H1 (cell line): ENCODE measurements around the gene RANBP9.

ENCODE experiments used
- CHD1 ChIP-seq: IDR thresholded peaks from 2 replicates; pipeline ENCODE4 v1.6.1; 2012; ENCODE audit warnings: low read depth, low read length, improper control_type of control experiment
- CHD2 ChIP-seq: IDR thresholded peaks from 2 replicates; pipeline ENCODE4 v1.6.1; 2012; ENCODE audit warnings: low read length, improper control_type of control experiment
- EZH2 ChIP-seq: fragments of 200-600 bp; sonication (generic); IDR thresholded peaks from 2 replicates; pipeline ENCODE4 v1.7.1; 2012; ENCODE audit warnings: low read depth, mild to moderate bottlenecking, moderate library complexity, low read length, inconsistent platforms; ENCODE audit not compliant: severe bottlenecking
- RXRA ChIP-seq: IDR thresholded peaks from 2 replicates; pipeline ENCODE4 v1.6.1; 2011; ENCODE audit warnings: low read depth, mild to moderate bottlenecking, low read length, moderate library complexity; ENCODE audit not compliant: insufficient read depth
- SP1 ChIP-seq: IDR thresholded peaks from 2 replicates; pipeline ENCODE4 v1.6.1; 2011; ENCODE audit warnings: low read depth, low read length
- TAF1 ChIP-seq: IDR thresholded peaks from 2 replicates; pipeline ENCODE4 v1.6.1; 2011; ENCODE audit warnings: mild to moderate bottlenecking, low read depth, low read length
- TF ChIP-seq, protein P1 (sequence below), 3 experiments: IDR thresholded peaks; 1 replicate in 2 of 3; 2 replicates in 1 of 3; pipeline versions ENCODE4 v1.5.1 to v1.6.1; 2011; ENCODE audit warnings: low read length in 3 of 3, mild to moderate bottlenecking in 3 of 3, inconsistent platforms in 2 of 3, low read depth in 1 of 3, moderate library complexity in 1 of 3; ENCODE audit not compliant: insufficient read depth in 1 of 3; ENCODE audit errors: control extremely low read depth in 1 of 3
- TF ChIP-seq, protein P2 (sequence below): IDR thresholded peaks from 2 replicates; pipeline ENCODE4 v1.6.1; 2012; ENCODE audit warnings: inconsistent platforms

DNA sequence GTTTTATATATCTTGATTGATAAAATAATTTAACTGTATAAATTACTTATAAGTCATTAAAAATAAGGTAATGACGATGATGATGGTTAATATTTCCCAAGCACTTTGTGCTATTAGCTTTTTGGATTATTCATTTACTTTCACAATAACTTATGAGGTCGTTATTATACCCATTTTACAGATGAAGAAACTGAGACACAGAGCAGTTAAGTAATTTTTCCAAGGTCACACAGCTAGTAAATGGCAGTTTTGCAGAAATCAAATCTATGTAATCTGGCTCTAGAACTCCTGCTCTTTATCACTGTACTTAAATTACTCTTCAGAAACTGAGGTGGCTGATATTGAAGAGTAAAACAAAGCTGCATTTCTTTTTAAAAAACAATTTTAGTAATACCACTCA lies 78.3 kb downstream of the RANBP9 start:
- TF ChIP-seq EZH2 = no peak
- TF ChIP-seq, protein P1, sequence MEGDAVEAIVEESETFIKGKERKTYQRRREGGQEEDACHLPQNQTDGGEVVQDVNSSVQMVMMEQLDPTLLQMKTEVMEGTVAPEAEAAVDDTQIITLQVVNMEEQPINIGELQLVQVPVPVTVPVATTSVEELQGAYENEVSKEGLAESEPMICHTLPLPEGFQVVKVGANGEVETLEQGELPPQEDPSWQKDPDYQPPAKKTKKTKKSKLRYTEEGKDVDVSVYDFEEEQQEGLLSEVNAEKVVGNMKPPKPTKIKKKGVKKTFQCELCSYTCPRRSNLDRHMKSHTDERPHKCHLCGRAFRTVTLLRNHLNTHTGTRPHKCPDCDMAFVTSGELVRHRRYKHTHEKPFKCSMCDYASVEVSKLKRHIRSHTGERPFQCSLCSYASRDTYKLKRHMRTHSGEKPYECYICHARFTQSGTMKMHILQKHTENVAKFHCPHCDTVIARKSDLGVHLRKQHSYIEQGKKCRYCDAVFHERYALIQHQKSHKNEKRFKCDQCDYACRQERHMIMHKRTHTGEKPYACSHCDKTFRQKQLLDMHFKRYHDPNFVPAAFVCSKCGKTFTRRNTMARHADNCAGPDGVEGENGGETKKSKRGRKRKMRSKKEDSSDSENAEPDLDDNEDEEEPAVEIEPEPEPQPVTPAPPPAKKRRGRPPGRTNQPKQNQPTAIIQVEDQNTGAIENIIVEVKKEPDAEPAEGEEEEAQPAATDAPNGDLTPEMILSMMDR (IDR thresholded peaks at IDR 0.05; ENCODE audit: control extremely low read depth in 1 of 3, insufficient read depth in 1 of 3, low read depth in 1 of 3, low read length in 3 of 3) = no peak
- no peak for TF ChIP-seq TAF1
- no peak for TF ChIP-seq CHD1
- TF ChIP-seq RXRA = no peak
- TF ChIP-seq, protein P2, sequence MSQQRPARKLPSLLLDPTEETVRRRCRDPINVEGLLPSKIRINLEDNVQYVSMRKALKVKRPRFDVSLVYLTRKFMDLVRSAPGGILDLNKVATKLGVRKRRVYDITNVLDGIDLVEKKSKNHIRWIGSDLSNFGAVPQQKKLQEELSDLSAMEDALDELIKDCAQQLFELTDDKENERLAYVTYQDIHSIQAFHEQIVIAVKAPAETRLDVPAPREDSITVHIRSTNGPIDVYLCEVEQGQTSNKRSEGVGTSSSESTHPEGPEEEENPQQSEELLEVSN = no peak
- TF ChIP-seq CHD2 = no peak
- TF ChIP-seq SP1 = no peak
